ENCODE results near the gene IGF2R. TPM values are rescaled to one million over a fixed set of nuclear protein-coding genes. Genes with fewer than 3 reads are reported as not detected.

Gene IGF2R, protein sequence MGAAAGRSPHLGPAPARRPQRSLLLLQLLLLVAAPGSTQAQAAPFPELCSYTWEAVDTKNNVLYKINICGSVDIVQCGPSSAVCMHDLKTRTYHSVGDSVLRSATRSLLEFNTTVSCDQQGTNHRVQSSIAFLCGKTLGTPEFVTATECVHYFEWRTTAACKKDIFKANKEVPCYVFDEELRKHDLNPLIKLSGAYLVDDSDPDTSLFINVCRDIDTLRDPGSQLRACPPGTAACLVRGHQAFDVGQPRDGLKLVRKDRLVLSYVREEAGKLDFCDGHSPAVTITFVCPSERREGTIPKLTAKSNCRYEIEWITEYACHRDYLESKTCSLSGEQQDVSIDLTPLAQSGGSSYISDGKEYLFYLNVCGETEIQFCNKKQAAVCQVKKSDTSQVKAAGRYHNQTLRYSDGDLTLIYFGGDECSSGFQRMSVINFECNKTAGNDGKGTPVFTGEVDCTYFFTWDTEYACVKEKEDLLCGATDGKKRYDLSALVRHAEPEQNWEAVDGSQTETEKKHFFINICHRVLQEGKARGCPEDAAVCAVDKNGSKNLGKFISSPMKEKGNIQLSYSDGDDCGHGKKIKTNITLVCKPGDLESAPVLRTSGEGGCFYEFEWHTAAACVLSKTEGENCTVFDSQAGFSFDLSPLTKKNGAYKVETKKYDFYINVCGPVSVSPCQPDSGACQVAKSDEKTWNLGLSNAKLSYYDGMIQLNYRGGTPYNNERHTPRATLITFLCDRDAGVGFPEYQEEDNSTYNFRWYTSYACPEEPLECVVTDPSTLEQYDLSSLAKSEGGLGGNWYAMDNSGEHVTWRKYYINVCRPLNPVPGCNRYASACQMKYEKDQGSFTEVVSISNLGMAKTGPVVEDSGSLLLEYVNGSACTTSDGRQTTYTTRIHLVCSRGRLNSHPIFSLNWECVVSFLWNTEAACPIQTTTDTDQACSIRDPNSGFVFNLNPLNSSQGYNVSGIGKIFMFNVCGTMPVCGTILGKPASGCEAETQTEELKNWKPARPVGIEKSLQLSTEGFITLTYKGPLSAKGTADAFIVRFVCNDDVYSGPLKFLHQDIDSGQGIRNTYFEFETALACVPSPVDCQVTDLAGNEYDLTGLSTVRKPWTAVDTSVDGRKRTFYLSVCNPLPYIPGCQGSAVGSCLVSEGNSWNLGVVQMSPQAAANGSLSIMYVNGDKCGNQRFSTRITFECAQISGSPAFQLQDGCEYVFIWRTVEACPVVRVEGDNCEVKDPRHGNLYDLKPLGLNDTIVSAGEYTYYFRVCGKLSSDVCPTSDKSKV (N-terminal part only)
- 42.9 TPM for total RNA-seq

DNA sequence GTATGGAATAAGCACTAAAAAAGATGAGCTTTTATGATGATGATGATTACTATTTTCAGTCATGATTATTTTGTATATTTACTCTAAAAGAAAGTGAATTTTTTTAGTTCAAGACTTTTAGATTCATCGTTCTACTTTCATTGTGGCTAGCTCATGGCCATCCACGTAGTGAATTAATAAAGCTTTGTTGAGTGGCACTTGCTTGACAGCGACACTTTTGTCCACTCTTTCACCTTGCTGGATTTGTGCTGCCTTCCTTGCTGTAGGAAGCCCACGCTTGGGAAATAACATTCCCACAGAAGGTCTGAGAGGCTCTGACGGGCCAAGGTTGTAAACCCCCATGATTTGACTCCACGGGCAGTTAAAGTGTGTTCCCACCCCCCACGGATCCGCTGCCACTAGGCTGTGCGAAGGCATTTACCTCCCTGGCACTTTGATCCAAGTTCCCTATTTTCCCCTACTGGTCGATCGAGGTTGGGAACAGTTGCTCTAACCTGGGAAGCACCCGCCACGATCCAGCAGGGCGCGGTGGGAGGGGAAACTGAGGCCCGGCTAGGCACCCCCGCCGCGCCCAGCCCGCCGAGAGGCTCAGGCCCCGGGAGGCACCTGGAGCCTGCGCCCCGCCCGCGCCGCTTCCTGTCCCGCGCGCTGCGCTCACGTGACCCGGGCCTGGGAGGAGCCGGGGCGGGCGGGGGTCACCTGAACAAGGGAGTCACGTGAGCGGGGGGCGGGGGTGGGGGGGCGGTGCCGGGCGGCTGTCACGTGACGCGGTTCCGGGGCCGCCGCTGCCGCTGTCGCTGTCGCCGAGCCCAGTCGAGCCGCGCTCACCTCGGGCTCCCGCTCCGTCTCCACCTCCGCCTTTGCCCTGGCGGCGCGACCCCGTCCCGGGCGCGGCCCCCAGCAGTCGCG, at the start of gene IGF2R:
IGF2R (plus strand) TSS at position 788 of the 909 bp plus-strand sequence. CDS start 165 bp downstream, outside the sequence.

DNA sequence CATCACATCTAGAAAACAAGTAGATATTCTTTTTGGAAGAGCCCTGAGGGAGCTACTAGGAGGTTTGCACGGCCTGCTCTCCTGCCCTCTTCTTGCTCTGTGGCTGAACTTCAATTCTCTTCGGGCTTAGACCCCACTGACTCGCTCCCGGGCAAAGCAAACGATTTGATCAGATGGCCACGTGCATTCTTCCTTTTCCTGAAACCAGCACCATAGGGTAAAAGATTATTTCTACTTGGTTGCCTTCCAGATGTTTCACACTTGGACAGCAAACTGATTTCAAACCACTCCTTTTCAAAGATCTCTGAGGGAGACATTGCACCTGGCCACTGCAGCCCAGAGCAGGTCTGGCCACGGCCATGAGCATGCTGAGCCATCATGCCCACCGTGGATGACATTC, 152.7 kb downstream of the IGF2R start, which contains the start of gene SLC22A1:
SLC22A1 (plus strand) TSS at position 258 of the 400 bp plus-strand sequence; CDS start at position 379, 121 bp downstream.

Other genes with a start within 250 kb of the IGF2R start
- 132 TPM for gene WTAP, start 241.6 kb upstream of the IGF2R start, total RNA-seq
- 81.4 TPM for gene ACAT2, start 207.0 kb upstream of the IGF2R start, total RNA-seq
- 270 TPM for gene TCP1, start 179.5 kb upstream of the IGF2R start, total RNA-seq
- 46.6 TPM for gene MRPL18, start 178.6 kb upstream of the IGF2R start, total RNA-seq
- gene PNLDC1, start 168.8 kb upstream of the IGF2R start, total RNA-seq, result not detected
- 0.31 TPM for gene MAS1, start 78.1 kb upstream of the IGF2R start, total RNA-seq
- 0.31 TPM for gene SLC22A1, start 152.7 kb downstream of the IGF2R start, total RNA-seq